DMS79 (cell line): Measurements from ENCODE around the gene B4GALNT2.
"Not testable (repeated sequence)": the region's sequence is repeated elsewhere in the genome, so short reads cannot be mapped to it uniquely, and the experiment has no call there.

Experiments used
- DNase-seq: peaks from one replicate; lab custom pipeline; 2025; lab: John Stamatoyannopoulos, UW

The B4GALNT2 gene, protein sequence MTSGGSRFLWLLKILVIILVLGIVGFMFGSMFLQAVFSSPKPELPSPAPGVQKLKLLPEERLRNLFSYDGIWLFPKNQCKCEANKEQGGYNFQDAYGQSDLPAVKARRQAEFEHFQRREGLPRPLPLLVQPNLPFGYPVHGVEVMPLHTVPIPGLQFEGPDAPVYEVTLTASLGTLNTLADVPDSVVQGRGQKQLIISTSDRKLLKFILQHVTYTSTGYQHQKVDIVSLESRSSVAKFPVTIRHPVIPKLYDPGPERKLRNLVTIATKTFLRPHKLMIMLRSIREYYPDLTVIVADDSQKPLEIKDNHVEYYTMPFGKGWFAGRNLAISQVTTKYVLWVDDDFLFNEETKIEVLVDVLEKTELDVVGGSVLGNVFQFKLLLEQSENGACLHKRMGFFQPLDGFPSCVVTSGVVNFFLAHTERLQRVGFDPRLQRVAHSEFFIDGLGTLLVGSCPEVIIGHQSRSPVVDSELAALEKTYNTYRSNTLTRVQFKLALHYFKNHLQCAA

GRCh38 chr17:49132699-49133364, at the start of gene B4GALNT2:
TSS of gene B4GALNT2 (plus strand) at chr17:49132769. CDS start at chr17:49132793, 24 bp downstream.
- DNase-seq = no peak

DNA sequence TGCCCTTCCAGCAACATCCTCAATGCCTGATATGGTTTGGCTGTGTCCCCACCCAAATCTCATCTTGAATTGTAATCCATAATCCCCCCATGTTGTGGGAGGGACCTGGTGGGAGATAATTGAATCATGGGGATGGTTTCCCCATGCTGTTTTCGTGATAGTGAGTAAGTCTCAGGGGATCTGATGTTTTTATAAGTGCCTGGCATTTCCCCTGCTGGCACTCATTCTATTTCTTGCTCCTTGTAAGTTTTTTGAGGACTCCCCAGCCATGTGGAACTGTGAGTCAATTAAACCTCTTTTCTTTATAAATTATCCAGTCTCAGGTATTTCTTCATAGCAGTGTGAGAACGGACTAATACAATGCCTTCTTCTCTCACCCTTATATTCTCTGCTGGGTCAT, 47.5 kb upstream of the B4GALNT2 start:
- DNase-seq = not testable (repeated sequence)

DNA sequence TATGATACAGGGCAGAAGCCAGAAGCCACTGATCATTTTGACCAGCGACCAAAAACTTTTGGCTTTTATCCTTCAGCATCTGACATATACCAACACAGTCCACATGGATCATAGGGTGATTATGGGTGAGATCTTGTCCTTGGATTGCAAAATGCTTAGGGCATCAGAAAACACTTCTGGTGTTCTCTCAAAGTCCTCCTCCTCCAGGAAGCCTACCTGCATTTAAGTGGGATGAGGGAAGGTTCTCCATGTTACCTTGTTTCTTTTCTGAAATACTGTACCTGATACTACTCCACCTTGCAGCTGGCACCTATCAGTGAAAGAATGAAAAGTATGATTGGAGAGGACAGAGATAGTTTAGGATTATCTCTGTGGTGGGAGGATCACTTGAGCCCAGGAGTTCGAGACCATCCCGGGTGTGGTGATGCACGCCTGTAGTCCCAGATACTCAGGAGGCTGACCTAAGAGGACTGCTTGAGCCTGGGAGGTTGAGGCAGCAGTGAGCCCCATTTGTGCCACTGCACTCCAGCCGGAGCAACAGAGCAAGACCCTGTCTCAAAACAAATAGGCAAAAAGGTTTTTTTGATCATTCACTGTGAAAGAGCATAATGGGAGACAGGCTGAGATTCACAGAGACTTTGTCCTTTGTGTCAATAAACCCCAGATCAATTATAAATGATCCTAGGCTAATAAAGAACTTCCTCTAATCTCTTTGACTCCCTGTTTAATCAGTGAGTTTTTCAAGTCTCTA, 46.8 kb upstream of the B4GALNT2 start:
- no peak for DNase-seq

DNA sequence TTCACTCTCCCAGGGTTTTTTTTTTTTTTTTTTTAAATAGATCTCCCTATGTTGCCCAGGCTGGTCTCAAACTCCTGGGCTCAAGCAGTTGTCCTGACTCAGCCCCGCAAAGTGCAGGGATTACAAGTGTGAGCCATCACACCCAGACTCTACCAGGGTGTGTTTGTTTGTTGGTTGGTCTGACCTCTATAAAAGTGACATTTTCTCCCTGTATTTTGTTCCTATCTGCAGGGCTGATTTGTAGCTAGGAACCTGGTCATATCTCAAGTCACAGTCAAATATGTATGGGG, 46.3 kb upstream of the B4GALNT2 start:
- DNase-seq = no peak

GRCh38 chr17:49086649-49087048, 45.9 kb upstream of the B4GALNT2 start:
- no peak for DNase-seq

DNA sequence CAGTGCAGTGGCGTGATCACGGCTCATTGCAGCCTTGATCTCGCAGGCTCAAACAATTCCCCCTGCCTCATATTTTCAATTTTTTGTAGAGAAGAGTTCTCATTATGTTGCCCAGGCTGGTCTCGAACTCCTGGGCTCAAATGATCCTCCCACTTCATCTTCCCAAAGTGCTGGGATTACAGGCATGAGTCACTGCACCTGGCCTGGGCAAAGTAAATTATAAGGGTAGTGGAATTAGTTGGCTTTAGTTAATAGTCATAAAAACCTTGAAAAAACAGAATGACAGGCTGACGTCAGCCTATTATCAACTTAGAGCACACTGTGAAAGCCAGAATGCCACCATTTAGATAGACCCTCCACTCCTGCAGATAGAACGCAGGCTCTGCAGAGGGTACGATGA, 43.5 kb upstream of the B4GALNT2 start:
- no peak for DNase-seq

DNA sequence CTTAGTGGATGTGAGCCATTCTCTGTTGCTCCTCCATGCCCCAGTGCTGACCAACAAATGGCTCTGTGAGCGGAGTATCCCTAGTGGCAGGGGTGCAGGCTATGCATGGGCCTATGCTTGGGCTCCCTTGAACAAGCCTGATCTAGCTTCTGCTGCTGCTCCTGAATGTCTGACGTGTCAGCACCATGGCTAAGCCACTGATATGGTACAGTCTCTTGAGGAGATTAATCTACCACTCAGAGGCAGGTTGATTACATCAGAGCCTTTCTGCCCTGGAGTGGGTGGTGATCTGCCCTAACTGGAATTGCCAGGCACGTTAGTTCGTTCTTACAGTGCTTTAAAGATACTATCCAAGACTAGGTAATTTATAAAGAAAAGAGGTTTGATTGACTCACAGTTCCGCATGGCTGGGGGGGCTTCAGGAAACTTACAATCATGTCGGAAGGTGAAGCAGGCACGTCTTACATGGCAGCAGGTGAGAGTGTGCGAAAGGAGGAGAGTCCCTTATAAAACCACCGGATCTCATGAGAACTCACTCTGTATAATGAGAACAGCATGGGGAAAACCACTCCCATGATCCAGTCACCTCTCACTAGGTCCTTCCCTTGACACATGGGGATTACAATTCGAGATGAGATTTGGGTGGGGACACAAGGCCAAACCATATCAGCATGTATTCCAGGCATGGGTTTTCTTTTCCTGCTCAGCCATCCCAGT, 41.5 kb upstream of the B4GALNT2 start:
- DNase-seq = no peak

GRCh38 chr17:49093131-49093530, 39.4 kb upstream of the B4GALNT2 start:
- DNase-seq = no peak

GRCh38 chr17:49100601-49101000, 32.0 kb upstream of the B4GALNT2 start:
- no peak for DNase-seq

DNA sequence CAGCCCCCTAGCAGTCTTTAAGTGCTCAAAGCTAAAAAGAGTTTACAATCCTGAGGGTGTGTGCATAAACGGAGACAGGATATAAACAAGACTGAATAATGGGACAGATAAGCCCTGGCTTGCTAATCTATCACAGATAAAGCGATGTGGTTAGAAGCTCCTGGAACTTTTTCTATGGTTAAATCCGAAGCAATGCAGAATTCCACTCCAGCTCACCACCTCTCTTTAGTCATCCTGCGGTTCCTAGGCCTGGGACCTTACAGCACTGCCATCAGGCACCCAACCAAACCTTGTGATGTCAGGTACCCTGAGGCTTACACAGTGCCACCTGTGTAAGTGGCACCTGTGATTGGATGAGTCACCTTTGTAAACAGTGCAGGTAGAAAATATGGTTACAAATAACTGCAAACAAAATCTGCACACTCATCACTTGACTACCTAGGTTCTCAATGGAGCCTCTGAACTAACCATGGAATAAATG, 31.5 kb upstream of the B4GALNT2 start:
- DNase-seq = no peak

GRCh38 chr17:49103360-49103759, 29.2 kb upstream of the B4GALNT2 start:
- not testable (repeated sequence) for DNase-seq

DNA sequence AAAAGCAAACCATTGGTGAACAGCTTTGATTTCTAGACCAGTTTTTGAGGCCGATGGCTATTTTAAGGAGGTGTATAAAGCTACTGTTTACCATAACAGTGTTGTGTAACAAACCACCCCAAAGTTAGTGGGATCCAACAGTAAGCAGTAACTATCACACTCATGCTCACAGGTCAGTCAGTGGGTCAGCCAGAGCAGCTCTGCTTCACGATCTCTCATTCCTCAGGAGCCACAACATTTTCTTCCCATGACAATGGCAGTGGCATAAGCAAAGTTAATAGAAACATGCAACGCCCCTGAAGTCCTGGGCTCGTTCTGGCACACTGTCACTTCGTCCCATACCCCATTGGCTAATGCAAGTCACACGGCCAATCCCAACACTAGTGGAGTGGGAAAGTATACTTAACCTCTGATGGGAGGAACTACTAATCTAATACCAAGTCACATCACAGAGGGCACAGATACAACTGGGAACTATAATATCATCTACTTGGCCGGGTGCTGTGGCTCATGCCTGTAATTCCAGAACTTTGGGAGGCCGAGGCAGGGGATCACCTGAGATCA, 28.0 kb upstream of the B4GALNT2 start:
- no peak for DNase-seq

- no peak for DNase-seq
Observed at GRCh38 chr17:49106321-49107210, 26.0 kb upstream of the B4GALNT2 start.

DNA sequence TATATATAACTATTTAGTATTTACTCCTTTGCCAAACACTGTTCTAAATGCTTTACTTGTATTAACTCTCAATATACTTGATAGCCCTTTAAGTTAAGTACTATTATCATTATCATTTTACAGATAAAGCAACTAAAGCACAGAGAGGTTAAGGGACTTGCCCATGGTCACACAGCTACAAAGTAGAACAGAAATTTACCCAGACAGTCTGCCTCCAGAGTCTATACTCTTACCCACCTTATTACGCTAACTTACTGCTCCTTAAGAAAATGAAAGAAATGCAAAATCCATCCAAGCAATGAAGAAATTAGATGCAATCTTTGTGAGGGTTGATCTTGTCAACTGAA, 25.4 kb upstream of the B4GALNT2 start:
- DNase-seq = no peak

GRCh38 chr17:49108318-49108717, 24.3 kb upstream of the B4GALNT2 start:
- DNase-seq = no peak

- DNase-seq = no peak
Observed at GRCh38 chr17:49110509-49110908, 22.1 kb upstream of the B4GALNT2 start.

DNA sequence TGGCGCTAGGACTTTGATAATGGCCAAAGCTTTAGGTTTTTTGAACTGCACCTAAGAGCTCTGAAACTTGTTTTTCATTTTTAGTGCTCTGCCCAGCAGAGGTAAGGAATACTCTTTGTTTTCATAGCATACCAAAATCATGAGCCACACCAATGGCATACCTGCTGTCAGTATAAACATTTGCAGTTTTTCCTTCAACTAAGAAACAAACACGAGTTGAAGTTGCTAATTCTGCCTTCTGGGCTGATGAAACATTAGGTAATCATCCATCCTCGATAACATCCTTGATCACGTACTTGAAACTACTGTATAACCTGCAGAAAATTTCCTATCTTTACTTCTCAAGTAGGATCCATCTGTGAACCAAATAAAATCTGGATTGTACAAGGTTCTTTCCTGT, 20.6 kb upstream of the B4GALNT2 start:
- no peak for DNase-seq

GRCh38 chr17:49112936-49113335, 19.6 kb upstream of the B4GALNT2 start:
- DNase-seq = no peak

GRCh38 chr17:49114703-49115102, 17.9 kb upstream of the B4GALNT2 start:
- no peak for DNase-seq

GRCh38 chr17:49117587-49118230, 14.9 kb upstream of the B4GALNT2 start:
- no peak for DNase-seq
